Left ventricle myocardium inferior (tissue), 1 donor: Measurements from ENCODE around the gene ANGPTL2. TPM values are rescaled to one million over a fixed set of nuclear protein-coding genes. Genes with fewer than 3 reads are reported as not detected.

ENCODE experiments used
- DNase-seq: peaks from one replicate; pipeline ENCODE4 v3.0.0-alpha.2; 2020
- H3K27ac ChIP-seq: fragments of 200-600 bp; replicated peaks from 2 replicates; pipeline ENCODE4 v1.8.0; 2021
- H3K27me3 ChIP-seq: fragments of 200-600 bp; 2 replicates; pipeline ENCODE4 v1.8.0; 2021; ENCODE audit warnings: low read depth
- H3K36me3 ChIP-seq: fragments of 200-600 bp; 2 replicates; pipeline ENCODE4 v1.8.0; 2021
- H3K4me1 ChIP-seq: fragments of 200-600 bp; 2 replicates; pipeline ENCODE4 v1.8.0; 2021
- H3K4me3 ChIP-seq: fragments of 200-600 bp; 2 replicates; pipeline ENCODE4 v1.8.0; 2021; ENCODE audit warnings: mild to moderate bottlenecking, moderate library complexity
- H3K9me3 ChIP-seq: fragments of 200-600 bp; replicated peaks from 2 replicates; pipeline ENCODE4 v1.8.0; 2021
- intact Hi-C: fragments of 100-400 bp; cut with micrococcal nuclease; formaldehyde crosslinking; loops from one replicate; pipeline ENCODE4 v1.11.0; 2022
- total RNA-seq: library from RNA; stranded (reverse); fragmentation: NEBNext Ultra II Directional; extraction: Animal tissue kit (Norgen Biotek cat#: 25700); gene quantifications from one replicate; pipeline ENCODE4 v1.2.1, GENCODE V29; 2021
- TF ChIP-seq, protein P1 (sequence below): fragments of 200-600 bp; IDR thresholded peaks from 2 replicates; pipeline ENCODE4 v1.8.0; 2021; ENCODE audit warnings: antibody characterized with exemption, mild to moderate bottlenecking, borderline replicate concordance
- donor health status: DM: no; HTN: yes; CAD: no; lungs with severe emphysema.

The ANGPTL2 gene
- total RNA-seq, 1 donor from 2014 or later: 35.7 TPM

GRCh38 chr9:127051881-127052595 lies 70.4 kb downstream of the ANGPTL2 start:
- Histone ChIP-seq H3K9me3 (no peaks in the 10 kb centered on the region), H3K36me3 (no peaks in the 10 kb centered on the region), H3K4me1 (peaks cover 91% of the 10 kb centered on the region), H3K27me3 (no peaks in the 10 kb centered on the region), H3K4me3 (no peak overlapping the region), H3K27ac (peak overlapping the region; percentile 74)
- DNase-seq: no peak
- TF ChIP-seq, protein P1, sequence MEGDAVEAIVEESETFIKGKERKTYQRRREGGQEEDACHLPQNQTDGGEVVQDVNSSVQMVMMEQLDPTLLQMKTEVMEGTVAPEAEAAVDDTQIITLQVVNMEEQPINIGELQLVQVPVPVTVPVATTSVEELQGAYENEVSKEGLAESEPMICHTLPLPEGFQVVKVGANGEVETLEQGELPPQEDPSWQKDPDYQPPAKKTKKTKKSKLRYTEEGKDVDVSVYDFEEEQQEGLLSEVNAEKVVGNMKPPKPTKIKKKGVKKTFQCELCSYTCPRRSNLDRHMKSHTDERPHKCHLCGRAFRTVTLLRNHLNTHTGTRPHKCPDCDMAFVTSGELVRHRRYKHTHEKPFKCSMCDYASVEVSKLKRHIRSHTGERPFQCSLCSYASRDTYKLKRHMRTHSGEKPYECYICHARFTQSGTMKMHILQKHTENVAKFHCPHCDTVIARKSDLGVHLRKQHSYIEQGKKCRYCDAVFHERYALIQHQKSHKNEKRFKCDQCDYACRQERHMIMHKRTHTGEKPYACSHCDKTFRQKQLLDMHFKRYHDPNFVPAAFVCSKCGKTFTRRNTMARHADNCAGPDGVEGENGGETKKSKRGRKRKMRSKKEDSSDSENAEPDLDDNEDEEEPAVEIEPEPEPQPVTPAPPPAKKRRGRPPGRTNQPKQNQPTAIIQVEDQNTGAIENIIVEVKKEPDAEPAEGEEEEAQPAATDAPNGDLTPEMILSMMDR: no peak
- intact Hi-C loops: no loop called here

DNA sequence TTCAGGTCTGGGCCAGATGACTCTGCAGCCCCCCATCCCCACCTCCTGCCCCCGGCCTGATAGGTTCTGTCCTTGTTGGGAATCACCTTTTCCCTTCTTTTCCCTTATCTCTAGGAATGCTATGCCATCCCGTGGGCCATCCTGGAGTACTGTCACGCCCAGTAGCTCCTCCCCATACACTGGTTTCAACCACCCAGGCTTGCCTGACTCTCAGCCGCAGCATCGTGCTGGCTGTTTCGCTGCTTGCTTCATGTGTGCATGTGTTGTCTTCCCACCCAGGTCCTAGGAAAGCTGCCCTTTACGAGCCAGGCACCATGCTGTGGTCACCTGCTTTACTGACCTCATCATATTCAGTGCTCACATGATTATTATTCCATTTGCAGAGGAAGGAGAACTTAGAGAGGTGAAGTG lies 71.8 kb downstream of the ANGPTL2 start:
- H3K27ac ChIP-seq: peak overlapping the region; percentile 11
- no peaks in the 10 kb centered on the region for H3K9me3 ChIP-seq
- TF ChIP-seq, protein P1: no peak
- H3K27me3 ChIP-seq: no peaks in the 10 kb centered on the region
- intact Hi-C loops: no loop called here
- H3K36me3 ChIP-seq: no peaks in the 10 kb centered on the region
- no peak overlapping the region for H3K4me3 ChIP-seq
- peaks cover 77% of the 10 kb centered on the region for H3K4me1 ChIP-seq
- no peak for DNase-seq

DNA sequence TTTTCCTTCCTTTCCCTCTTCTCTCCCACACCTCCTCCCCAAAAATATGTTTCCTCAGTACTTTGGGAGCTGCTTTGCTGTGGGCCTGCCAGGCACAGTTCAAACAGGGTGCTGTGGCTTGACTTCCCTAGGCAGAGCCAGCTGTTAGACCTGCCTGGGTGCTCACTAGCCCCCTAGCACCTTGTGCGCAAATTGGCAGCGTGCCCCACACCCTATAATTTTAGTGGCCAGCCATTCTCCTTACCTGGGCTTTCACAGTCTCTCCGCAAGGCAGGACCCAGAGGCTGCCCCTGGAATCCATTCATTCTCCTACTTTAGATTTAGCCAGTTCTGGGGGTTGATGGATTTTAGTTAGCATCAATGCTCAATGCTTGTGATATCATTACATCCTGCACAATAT lies 72.3 kb downstream of the ANGPTL2 start:
- no peaks in the 10 kb centered on the region for H3K36me3 ChIP-seq
- peaks cover 72% of the 10 kb centered on the region for H3K4me1 ChIP-seq
- peak overlapping the region; percentile 62 for H3K27ac ChIP-seq
- no peak overlapping the region for H3K4me3 ChIP-seq
- TF ChIP-seq, protein P1: no peak
- intact Hi-C loops: no loop called here
- DNase-seq: no peak
- no peaks in the 10 kb centered on the region for H3K27me3 ChIP-seq
- no peaks in the 10 kb centered on the region for H3K9me3 ChIP-seq

DNA sequence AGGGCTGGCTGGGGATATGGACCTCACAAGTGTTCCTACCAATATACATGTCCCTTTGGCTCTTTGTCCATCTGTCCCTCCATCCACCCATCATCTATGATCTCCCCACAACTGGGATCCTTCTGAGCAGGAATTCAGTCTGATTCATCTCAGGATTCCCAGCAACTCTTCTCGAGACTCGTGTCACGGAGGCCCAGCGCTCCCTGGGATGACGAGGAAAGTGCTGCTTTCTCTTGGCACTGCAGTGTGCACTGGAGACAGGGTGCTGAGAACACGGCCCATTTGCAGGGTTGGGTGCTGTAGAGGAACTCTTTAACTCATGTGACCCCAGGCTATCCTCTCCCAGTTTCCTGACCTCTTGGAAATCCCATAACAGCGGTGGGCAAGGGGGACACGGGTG lies 72.9 kb downstream of the ANGPTL2 start:
- Histone ChIP-seq H3K4me1 (peaks cover 67% of the 10 kb centered on the region), H3K27ac (peak overlapping the region; percentile 62)
- intact Hi-C loops: no loop called here

DNA sequence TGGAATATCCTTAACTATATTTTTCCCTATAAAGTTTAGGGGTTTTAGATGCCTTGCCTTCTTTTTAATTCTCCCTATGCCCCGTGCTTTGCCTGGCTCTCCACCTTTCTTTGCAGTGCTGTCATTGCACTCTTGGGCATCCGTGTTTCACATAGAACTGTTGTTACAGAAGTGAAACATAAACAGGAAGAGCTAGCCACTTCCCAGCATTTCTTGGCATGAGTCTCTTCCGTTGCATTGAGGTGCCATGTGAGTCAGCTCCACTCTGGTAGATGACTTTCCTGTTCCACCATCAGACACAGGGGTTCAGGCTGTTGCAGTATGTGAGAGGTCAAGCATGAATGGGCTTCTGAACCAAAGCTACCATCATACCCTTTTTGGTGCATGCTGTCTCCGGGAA lies 73.4 kb downstream of the ANGPTL2 start:
- Histone ChIP-seq H3K4me1 (peaks cover 61% of the 10 kb centered on the region), H3K36me3 (no peaks in the 10 kb centered on the region), H3K4me3 (peak overlapping the region; percentile 13), H3K27ac (peak overlapping the region; percentile 62), H3K9me3 (no peaks in the 10 kb centered on the region), H3K27me3 (no peaks in the 10 kb centered on the region)
- TF ChIP-seq, protein P1: peak; percentile 58
- no peak for DNase-seq
- intact Hi-C loops: no loop called here

More for the DNA sequence above, 72.9 kb downstream of the ANGPTL2 start:
- H3K9me3 ChIP-seq: no peaks in the 10 kb centered on the region
- no peaks in the 10 kb centered on the region for H3K36me3 ChIP-seq
- TF ChIP-seq, protein P1: no peak
- H3K27me3 ChIP-seq: no peaks in the 10 kb centered on the region
- no peak overlapping the region for H3K4me3 ChIP-seq
- DNase-seq: no peak
